NCI-H1417 (cell line): ENCODE measurements around the gene MARCO.
A peak's percentile ranks its signal among the peaks of the same experiment; 100 is the strongest.

Experiments
- DNase-seq, 3 experiments: peaks; one replicate each; lab custom pipeline; 2025; lab: John Stamatoyannopoulos, UW

The MARCO gene

GRCh38 chr2:118942031-118942430, at the start of gene MARCO:
MARCO (plus strand) TSS chr2:118942194; CDS start chr2:118942301, 107 bp downstream.
- DNase-seq: no peak

GRCh38 chr2:118893100-118893499, 48.9 kb upstream of the MARCO start:
- no peak for DNase-seq

GRCh38 chr2:118902266-118903028, 39.5 kb upstream of the MARCO start:
- DNase-seq: no peak

GRCh38 chr2:118903029-118903351, 39.0 kb upstream of the MARCO start:
- no peak for DNase-seq

- no peak for DNase-seq
Observed at GRCh38 chr2:118903551-118904479, 38.2 kb upstream of the MARCO start.

GRCh38 chr2:118905206-118905605, 36.8 kb upstream of the MARCO start:
- DNase-seq: no peak

GRCh38 chr2:118906186-118906585, 35.8 kb upstream of the MARCO start:
- DNase-seq: no peak

GRCh38 chr2:118907759-118908158, 34.2 kb upstream of the MARCO start:
- no peak for DNase-seq

- DNase-seq: no peak
Observed at GRCh38 chr2:118909191-118909590, 32.8 kb upstream of the MARCO start.

GRCh38 chr2:118911166-118911856, 30.7 kb upstream of the MARCO start:
- DNase-seq: no peak

GRCh38 chr2:118911936-118912335, 30.1 kb upstream of the MARCO start:
- DNase-seq: no peak

GRCh38 chr2:118913131-118913802, 28.7 kb upstream of the MARCO start:
- DNase-seq: no peak

GRCh38 chr2:118913803-118914645, 28.0 kb upstream of the MARCO start:
- DNase-seq: peak in 1 of 3 experiments; percentile 7

- DNase-seq: no peak
Observed at GRCh38 chr2:118914721-118915453, 27.1 kb upstream of the MARCO start.

- no peak for DNase-seq
Observed at GRCh38 chr2:118918017-118918416, 24.0 kb upstream of the MARCO start.

GRCh38 chr2:118921646-118922045, 20.3 kb upstream of the MARCO start:
- DNase-seq: no peak

GRCh38 chr2:118922254-118922653, 19.7 kb upstream of the MARCO start:
- no peak for DNase-seq

GRCh38 chr2:118923371-118923770, 18.6 kb upstream of the MARCO start:
- no peak for DNase-seq

- no peak for DNase-seq
Observed at GRCh38 chr2:118925476-118925875, 16.5 kb upstream of the MARCO start.

GRCh38 chr2:118925981-118926380, 16.0 kb upstream of the MARCO start:
- no peak for DNase-seq
